ENCODE measurements around the gene VASH2. TPM values are rescaled to one million over a fixed set of nuclear protein-coding genes. Genes with fewer than 3 reads are reported as not detected.
"Not testable (repeated sequence)": the region's sequence is repeated elsewhere in the genome, so short reads cannot be mapped to it uniquely, and the experiment has no call there.

VASH2 gene
- total RNA-seq, 1 experiment from 2014 or later, result 4.8 TPM

DNA sequence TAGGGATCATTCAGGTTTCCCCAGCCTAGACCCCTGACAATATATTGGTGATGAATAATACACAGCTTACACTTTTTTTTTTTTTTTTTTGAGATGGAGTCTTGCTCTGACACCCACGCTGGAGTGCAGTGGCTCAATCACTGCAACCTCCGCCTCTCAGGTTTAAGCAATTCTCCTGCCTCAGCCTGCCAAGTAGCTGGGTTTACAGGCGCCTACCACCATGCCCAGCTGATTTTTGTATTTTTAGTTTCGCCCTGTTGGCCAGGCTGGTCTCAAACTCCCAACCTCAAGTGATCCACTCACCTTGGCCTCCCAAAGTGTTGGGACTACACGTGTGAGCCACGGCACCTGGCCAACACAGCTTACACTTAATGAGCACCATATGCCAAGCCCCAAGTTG lies 7.2 kb downstream of the VASH2 start:
- peak; percentile 30 for DNase-seq (ENCODE audit: low read depth)

DNA sequence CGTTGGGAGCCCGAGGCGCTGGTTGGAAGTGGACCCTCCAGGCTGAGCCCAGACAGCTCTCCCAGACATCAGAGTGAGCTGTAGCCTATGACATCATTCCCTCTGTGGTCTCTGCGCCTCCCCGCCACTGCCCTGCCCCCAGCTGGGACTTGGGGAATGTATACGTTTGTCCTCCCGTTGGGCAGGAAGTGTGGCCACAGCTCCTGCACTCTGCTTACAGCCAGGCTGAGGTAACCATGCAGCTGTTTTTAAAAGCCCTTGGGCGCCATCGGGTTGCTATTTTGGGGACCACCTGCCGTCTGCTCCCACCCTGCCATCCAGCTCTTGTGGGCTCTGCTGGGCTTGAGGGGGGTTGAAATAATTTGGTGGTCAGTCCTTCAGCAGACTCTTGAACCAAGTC lies 7.8 kb downstream of the VASH2 start:
- DNase-seq (ENCODE audit: low read depth), result peak; percentile 95

DNA sequence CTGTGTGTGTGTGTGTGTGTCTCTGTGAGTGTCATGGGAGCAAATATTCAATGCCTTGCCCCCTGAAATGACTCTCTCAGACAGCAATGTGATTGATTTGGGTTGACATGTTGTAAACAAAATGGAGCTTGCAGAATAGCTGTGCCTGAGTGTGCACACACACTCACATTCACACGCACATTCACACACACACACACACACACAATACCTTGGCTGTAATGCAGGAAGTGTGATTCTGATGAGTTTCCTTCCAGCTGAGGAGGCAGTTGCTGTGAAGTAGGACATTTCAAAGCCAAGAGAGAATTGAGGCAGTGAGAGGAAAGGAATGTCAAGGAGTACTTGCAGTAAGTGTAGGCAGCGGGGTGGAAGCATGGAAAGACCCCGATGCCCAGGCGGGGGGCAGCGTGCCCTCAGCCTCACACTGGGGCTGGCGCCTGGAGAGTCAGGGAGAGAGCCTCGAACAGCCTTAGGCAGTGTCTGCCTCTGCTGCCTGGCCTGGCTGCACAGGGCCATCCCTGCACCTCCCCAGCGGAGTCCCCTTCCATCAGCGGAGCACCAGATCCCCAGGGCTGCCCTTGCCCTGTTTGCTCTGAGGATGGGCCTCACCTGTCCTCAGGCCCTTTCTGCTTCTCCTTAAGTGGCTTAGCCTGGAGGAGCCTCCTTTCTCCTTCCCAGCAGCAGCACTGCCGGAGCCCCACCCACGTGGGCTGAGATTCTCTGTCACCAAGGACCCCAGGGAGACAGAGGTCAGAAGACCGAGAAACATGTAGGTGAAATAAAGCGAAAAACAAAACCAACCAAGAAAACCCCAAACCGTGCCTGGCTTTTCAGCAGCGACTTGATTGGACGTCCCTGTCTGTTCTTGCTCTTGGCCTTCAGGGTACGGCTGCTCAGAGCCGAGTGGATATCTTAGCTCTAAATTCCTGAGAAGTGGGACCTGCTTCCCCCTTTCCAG lies 9.2 kb downstream of the VASH2 start:
- DNase-seq (ENCODE audit: low read depth), result no peak

DNA sequence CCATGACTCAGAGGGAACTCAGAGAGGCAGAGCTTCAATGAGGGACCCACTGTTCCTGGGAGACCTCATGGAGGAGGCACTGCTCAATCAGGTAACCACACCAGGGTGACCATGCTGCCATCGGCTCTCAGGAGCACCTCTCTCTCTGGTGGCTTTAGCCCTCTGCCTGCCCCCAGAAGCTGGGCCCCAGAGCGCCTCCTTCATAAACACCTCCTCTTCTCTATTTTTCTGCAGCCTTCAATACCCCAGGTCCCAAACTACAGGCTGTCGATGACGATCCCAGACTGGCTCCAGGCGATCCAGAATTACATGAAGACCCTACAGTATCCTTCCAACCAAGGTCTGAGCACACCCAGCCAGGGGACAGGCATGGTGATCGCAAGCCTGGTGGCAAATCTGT lies 10.6 kb downstream of the VASH2 start:
- DNase-seq (ENCODE audit: low read depth), result no peak

DNA sequence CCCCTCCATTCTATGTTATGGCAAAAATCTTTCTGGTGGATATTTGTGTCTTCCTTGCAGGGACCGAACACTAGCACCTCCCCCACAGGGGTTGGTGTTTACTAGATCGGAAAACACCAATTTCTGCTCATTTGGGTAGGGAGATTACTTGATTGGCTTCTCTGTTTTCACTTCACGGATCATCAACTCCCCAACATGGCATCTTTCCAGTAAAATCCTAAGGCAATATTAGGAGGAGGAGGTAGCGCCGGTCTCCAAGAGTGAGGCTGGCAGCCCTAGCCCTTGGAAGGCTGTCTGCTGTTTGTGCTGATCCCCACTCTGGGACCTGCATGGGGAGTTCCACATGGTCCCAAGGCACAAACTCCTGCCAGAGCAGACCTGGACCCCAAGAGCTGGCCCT lies 12.2 kb downstream of the VASH2 start:
- DNase-seq (ENCODE audit: low read depth), result no peak

DNA sequence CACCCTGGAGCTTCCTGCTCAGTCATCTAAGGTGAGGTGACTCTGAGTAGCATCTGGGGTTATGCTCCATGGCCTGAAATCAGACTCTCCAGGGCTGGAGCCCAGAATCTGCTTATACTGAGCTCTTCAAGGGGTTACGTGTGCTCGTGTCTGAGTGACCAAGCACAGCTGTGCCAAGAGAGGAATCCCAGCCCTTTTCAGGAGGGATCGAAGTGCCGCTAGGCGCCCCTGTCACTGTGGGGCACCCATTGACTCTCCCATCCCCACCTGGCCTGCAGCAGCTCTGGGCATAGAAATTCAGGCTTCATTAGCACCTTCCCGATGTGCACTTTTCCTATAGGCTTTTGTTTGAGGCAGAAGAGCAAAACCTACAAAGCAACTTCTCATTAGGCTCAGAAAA lies 13.8 kb downstream of the VASH2 start:
- no peak for DNase-seq (ENCODE audit: low read depth)

DNA sequence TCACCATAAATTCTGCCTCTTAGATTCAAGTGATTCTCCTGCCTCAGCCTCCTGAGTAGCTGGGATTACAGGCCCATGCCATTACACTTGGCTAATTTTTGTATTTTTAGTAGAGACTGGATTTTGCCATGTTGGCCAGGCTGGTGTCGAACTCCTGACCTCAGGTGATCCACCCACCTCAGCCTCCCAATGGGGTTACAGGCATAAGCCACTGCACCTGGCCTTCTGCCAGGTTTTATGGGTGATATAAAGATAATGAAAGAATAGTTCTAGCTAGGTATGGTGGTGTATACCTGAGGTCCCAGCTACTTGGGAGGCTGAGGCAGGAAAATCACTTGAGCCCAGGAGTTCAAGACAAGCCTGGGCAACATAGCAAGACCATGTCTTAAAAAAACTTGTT lies 14.7 kb downstream of the VASH2 start:
- DNase-seq (ENCODE audit: low read depth), result not testable (repeated sequence)

DNA sequence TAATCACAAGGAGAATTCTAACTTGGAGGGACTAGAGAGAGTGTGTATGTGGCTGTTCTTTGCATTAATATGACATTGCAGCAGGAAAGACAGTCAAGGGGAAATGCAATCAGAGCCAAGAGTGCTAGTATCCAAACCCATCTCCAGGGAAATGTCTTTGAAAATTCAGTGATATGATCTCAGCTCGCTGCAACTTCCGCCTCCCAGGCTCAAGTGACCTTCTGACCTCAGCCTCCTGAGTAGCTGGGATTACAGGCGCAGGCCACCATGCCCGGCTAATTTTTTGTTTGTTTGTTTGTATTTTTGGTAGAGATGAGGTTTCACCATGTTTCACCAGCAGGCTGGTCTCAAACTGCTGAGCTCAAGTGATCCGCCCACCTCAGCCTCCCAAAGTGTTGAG lies 16.3 kb downstream of the VASH2 start:
- DNase-seq (ENCODE audit: low read depth), result no peak

DNA sequence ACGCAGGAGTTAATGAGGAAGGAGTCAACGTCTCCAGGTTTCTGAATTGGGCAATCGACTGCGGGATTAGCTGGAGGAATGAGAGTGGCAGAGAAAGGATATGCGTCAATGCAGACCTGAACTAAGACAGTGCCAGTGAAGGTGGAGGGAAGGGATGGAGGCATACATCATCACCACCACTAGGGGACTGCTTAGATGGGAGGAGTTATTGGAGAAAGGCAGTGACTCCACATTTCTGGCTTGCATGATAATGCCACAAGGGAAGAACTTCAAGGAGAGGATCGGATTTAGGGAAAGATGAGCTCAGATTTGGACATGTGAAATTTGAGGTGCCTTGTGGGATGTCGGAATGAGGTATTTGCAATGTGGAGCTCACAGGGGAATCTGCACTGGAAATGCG lies 17.5 kb downstream of the VASH2 start:
- peak; percentile 66 for DNase-seq (ENCODE audit: low read depth)

DNA sequence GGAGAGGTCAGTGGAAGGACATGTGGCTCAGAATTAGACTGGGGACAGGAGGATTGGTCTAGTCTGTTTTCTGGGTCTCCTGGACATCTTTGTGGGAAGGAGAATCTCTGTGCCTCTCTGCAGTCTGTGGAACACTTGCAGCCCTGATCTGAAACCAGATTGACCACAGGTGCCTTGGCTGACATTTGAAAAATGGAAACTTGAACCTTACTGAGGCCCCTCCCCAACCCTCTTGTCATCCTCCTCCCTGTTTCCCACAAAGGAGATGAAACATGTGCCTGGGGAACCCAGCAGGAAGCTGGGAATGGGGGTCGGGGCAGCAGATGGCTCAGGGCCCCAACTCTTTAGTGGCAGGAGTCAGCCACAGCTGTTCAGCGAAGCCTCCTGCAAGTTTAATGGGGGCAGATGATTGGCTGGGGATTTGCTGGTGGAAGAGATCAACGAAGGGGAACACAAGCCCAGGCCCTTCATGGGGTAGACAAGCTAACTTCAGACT lies 18.1 kb downstream of the VASH2 start:
- DNase-seq (ENCODE audit: low read depth), result no peak

DNA sequence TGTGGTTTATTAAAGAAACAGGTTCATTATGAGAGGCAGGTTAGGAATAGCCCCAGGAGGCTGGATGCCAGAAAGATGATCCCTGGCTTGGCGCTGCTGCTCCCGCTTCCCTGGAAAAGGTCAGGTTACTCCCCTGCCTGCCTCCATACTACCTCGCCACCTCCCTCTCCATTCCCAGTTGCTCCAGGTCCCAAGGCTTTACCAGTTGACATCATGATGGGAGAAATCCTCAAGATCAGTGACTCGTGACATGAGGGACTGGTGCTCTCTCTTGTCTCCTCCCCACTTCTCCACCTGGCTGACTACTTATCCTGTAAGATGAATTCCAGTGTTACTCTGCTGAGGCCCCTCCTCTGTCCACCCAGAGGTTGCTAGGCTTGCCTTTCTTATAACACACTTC lies 19.7 kb downstream of the VASH2 start:
- DNase-seq (ENCODE audit: low read depth), result no peak

DNA sequence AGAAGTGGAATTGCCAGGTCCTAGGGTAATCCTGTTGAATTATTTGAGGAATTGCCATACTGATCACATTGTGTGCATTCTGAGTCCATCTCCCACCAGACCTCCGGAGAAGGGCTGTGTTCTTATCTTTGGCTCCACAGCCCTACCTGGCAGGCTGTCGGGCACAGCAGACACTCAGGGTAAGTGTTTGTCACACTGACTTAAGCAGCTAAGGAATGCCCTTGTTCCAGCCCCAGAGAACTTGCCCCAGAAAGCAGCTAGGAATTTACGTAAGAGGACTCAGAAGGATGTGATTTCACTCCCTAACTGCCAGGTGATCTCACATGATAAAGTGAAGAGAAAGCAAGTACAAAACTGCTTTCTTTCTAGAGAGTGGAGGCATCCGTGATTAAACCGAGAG lies 21.0 kb downstream of the VASH2 start:
- no peak for DNase-seq (ENCODE audit: low read depth)

DNA sequence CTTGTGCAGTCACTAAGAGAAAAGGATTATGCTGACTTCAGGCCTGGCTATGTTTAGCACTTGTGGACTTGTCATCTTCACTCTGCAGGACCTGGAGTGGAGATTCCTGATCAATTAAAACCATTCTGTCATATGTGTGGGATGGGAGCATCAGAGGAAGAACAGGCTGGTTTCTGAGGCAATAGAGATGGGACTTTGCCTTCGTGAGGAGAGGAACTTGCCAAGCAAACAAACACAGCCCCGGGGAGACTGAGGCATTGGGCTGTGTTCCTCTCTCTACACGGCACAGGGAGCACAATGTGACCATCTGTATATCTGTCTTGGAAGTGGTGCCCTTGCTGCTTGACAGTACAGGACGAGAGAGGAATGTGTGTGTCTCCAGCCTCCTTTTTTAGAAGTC lies 23.1 kb downstream of the VASH2 start:
- no peak for DNase-seq (ENCODE audit: low read depth)

DNA sequence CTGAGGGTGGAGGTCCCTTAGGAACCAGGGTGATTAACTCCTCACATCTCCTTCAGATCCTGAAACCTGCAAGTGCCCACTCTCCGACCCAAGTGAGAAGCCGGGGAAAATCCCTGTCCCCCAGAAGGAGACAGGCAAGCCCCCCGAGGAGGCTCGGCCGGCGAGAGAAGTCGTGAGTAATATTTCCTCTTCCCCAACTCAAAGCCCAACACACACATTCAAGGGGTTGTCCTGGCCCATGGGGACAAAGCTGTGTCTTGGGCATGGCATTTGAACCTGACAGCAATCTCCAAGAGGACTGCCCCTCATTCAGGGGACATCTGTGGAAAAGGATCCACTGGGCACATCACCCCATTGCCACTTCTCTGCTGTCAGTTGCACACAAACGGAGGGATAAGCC lies 23.6 kb downstream of the VASH2 start:
- no peak for DNase-seq (ENCODE audit: low read depth)

DNA sequence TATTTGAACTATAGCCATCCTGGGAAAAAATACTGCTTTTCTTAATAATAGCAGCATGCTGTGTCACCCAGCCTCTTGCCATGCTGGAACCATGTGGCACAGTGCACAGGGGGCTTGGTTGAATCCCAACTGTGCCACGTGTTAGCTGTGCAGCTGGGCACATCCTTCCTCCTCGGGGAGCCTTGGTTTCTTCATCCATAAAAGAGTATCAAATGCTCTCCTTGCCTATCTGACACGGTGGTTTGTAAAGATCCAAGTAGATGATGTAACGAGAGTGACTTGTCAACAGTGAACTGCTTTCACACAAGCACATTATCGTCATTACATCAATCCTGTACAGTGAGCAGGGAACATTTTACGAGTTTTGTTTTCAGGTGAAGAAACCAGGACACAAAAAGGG lies 24.4 kb downstream of the VASH2 start:
- no peak for DNase-seq (ENCODE audit: low read depth)

DNA sequence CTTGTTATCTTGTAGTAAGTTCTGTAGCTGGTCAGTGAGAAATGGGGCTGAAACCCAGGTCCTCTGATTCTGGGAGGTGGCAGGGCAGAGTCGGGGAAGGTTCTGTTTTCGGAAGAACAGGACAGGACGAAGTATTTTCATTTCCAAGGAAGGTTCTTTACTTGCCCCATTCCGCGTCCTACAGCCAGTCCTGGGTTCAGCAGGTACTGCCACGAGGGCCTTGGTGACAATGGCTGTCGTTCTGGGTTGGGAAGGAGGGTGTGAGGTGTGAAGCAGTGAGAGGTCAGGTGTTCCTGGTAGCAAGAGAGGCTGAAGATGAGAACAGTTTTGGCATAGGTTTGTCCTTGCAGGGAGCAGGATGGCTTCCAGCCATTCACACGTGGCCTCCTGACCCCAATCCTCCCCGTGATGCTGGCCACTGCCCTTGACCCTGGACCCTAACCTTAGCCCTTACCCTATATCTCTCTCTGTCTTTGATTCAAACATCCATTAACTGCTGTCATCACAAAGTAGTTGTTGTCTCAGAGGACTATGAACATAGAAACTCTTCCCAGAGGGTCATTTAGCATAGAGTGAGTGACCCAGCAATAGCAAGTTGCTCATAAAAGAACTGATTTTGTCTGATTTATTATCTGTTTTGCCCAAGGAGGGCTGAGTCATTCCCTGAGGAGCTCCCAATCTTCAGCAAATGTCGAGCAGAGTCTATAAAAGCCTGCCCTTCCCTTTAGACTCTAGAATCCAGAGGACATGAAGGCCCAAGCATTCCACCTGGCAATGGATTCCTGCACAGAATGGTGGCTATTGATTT lies 25.0 kb downstream of the VASH2 start:
- no peak for DNase-seq (ENCODE audit: low read depth)

DNA sequence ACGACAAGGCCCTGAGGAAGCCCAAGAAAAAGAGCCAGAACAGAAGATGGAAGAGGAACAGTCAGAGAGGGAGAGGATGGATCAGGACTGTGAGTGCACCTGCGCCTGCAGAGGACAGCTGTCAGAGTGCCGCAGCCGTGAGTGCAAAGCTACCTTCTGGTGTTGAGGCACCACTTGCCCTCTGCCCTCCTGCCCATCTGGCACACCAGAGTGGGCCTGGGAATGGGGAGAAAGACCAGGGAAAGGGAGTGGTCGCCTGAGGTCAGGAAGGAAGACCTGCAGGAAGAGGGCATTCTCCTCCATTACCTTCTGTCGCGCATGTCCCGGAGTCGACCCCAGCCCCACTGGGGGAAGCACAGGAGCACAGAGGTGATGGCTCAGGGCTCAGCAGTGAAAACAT lies 26.2 kb downstream of the VASH2 start:
- no peak for DNase-seq (ENCODE audit: low read depth)

DNA sequence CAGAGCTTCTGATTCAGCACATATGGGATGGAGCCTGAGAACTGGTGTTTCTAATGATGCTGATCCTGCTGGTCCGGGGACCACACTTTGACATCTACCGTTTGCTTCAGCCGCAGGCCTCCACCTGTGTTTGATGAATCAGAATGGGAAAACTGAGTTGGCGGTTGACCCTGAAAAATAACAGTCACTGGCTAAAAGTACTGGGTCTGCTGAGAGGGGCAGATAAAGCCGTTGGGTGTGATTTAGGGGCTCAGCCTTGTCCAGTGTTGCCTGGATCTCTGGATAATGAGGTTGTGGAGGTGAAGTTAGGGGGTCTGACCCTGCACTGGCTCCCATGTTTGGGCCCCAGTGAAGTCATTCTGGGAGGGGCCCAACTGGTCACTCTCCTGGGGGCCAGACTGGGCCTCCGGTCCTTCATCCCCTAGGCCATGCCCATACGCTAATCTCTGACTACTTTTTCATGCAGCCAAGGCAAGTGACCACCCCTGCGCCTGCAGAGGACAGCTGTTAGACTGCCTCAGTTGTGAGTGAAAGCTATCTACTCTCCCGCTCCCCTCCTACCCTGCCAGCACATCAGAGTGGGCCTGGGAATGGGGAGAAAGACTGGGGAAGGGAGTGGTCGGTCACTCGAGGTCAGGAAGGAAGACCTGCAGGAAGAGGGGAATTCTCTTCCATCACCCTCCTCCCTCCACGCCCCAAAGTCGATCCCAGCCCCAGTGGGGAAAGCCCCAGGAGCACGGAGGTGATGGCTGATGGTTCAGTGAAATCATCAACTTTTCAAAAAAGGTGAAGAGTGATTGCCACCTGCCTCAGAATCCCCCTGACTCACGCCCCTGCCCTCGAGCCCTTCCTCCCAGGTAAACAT lies 27.7 kb downstream of the VASH2 start:
- peak; percentile 57 for DNase-seq (ENCODE audit: low read depth)

DNA sequence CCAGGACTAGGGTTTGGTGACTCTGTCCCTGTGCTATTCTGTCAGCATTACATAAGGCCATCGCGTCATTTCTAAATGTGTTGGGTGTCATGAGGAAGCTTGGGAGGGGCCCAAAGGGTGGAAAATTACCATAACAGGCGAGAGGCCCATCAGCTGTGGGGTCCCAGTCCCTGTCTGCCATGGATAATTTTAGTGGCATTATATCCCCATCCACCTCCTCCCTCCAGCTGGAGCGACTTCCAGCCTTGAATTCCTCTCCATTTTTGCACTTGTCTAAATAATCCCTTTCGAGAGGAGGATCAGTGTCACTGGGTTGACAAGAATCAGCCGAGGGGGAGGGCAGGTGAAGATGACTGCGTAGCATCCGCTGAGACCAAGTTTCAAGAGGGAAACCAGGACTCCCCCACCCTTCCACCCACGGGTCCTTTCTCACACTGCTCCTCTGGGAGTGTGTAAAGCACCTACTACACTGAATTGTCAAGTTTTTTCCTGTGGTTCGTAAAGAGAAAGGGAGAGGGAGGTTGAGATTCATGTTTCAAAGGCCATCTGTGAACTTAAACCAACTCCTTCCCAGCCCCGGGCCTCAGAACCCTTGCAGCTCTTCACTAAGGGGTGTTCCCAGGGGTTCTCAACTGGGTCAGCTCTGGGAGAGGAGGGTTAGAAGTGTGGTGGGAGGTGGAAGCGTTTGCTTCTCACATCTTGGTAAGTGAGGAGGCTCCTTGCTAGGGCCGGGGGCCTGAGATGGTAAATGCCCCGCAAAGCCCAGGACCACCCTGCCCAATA lies 29.2 kb downstream of the VASH2 start:
- no peak for DNase-seq (ENCODE audit: low read depth)

DNA sequence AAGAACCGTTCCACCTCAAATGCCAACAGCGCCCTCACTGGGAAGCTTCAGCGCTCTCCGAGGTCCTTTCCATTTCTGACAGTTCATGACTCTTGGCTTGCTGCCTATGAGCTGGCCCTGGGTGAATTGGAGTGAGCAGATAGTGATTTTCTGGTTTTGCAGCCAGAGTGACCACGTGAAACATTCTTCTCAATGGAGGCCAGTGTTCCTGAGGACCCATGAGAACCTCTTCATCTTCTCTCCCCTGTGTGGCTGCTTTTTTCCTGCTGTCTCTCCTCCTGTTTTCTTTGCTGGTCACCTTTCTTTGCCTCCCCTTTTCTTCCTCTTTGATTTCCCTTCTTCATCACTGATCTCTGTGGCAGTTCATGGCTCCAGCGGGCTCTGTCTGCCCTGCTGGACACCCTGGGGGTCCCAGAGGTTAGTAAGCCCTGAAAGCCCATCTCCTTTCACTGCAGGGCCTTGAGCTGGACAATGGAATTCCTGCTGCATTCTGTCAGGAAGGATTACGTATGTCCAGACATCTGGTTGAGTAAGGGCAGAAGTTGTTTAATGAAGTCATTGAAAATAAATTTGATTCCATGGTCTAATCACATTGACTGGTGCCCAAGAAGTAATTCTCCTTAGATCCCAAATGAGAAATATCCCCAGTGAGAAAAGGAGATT lies 29.9 kb downstream of the VASH2 start:
- DNase-seq (ENCODE audit: low read depth), result no peak

All from Daoy (cell line).